ENCODE results near the gene GPHN. TPM values are rescaled to one million over a fixed set of nuclear protein-coding genes. Genes with fewer than 3 reads are reported as not detected.

GPHN gene
- polyA plus RNA-seq, 1 donor (not counting 4 experiments of a cell fraction or from before 2014, with no cell fraction given), result 17.6 TPM

- Histone ChIP-seq H3K9ac (ENCODE audit: control insufficient read depth, extremely low read depth, insufficient read depth, low read length) (no peak overlapping the region), H3K4me3 (ENCODE audit: control insufficient read depth in 2 of 3, extremely low read depth in 1 of 3, insufficient read depth in 2 of 3, low read depth in 1 of 3, low read length in 3 of 3) (no peak overlapping the region), H3K4me2 (ENCODE audit: control insufficient read depth, extremely low read depth, insufficient read depth, low read depth, low read length) (no peak overlapping the region), H3K79me2 (ENCODE audit: control insufficient read depth, insufficient read depth, low read length) (peaks cover 11% of the 10 kb centered on the region), H3K9me1 (ENCODE audit: control insufficient read depth, extremely low read depth, insufficient read depth, low read length) (no peaks in the 10 kb centered on the region), H4K20me1 (ENCODE audit: control insufficient read depth, extremely low read depth, insufficient read depth, low read length) (no peaks in the 10 kb centered on the region), H3K9me3 (ENCODE audit: control insufficient read depth, low read depth, low read length) (no peaks in the 10 kb centered on the region), H3K27me3 (ENCODE audit: control insufficient read depth, extremely low read depth, insufficient read depth, low read length) (no peaks in the 10 kb centered on the region), H2AFZ (ENCODE audit: control insufficient read depth, low read length) (no peak overlapping the region), H3K36me3 (ENCODE audit: control insufficient read depth in 2 of 2, extremely low read depth in 1 of 2, insufficient read depth in 2 of 2, low read length in 2 of 2) (no peaks in the 10 kb centered on the region), H3K4me1 (ENCODE audit: control insufficient read depth, extremely low read depth, insufficient read depth, low read length) (peaks cover 3% of the 10 kb centered on the region), H3K27ac (ENCODE audit: control insufficient read depth, insufficient read depth, low read length) (no peak overlapping the region)
- no peak for FAIRE-seq
- TF ChIP-seq EZH2 (IDR thresholded peaks at IDR 0.05; ENCODE audit: low read length) (no peak), CTCF (optimal IDR thresholded peaks at IDR 0.05 in 1 of 3, IDR thresholded peaks at IDR 0.05 in 1 of 3, conservative IDR thresholded peaks at IDR 0.05 in 1 of 3; ENCODE audit: extremely low read depth in 1 of 3, insufficient read depth in 2 of 3, low read length in 3 of 3) (no peak)
- DNase-seq (ENCODE audit: low read depth, low spot score), result no peak
- dilution Hi-C loops (cut with MboI; ENCODE audit: extremely low pct_ligation_motif_present, low sequenced_read_pairs), result no loop called here
Measured at GRCh38 chr14:66652525-66653106, 144.7 kb downstream of the GPHN start.

GRCh38 chr14:66657780-66658179 lies 149.8 kb downstream of the GPHN start:
- H3K79me2 ChIP-seq (ENCODE audit: control insufficient read depth, insufficient read depth, low read length), result peaks cover 10% of the 10 kb centered on the region
- H4K20me1 ChIP-seq (ENCODE audit: control insufficient read depth, extremely low read depth, insufficient read depth, low read length), result no peaks in the 10 kb centered on the region
- no peak overlapping the region for H3K9ac ChIP-seq (ENCODE audit: control insufficient read depth, extremely low read depth, insufficient read depth, low read length)
- no peak for DNase-seq (ENCODE audit: low read depth, low spot score)
- no peak for FAIRE-seq
- H3K9me1 ChIP-seq (ENCODE audit: control insufficient read depth, extremely low read depth, insufficient read depth, low read length), result no peaks in the 10 kb centered on the region
- H3K27me3 ChIP-seq (ENCODE audit: control insufficient read depth, extremely low read depth, insufficient read depth, low read length), result no peaks in the 10 kb centered on the region
- no peak overlapping the region for H2AFZ ChIP-seq (ENCODE audit: control insufficient read depth, low read length)
- H3K36me3 ChIP-seq (ENCODE audit: control insufficient read depth in 2 of 2, extremely low read depth in 1 of 2, insufficient read depth in 2 of 2, low read length in 2 of 2), result no peaks in the 10 kb centered on the region
- no peak overlapping the region for H3K4me3 ChIP-seq (ENCODE audit: control insufficient read depth in 2 of 3, extremely low read depth in 1 of 3, insufficient read depth in 2 of 3, low read depth in 1 of 3, low read length in 3 of 3)
- H3K27ac ChIP-seq (ENCODE audit: control insufficient read depth, insufficient read depth, low read length), result no peak overlapping the region
- dilution Hi-C loops (cut with MboI; ENCODE audit: extremely low pct_ligation_motif_present, low sequenced_read_pairs), result no loop called here
- H3K9me3 ChIP-seq (ENCODE audit: control insufficient read depth, low read depth, low read length), result no peaks in the 10 kb centered on the region
- TF ChIP-seq CTCF (optimal IDR thresholded peaks at IDR 0.05 in 1 of 3, IDR thresholded peaks at IDR 0.05 in 1 of 3, conservative IDR thresholded peaks at IDR 0.05 in 1 of 3; ENCODE audit: extremely low read depth in 1 of 3, insufficient read depth in 2 of 3, low read length in 3 of 3), result no peak
- TF ChIP-seq EZH2 (IDR thresholded peaks at IDR 0.05; ENCODE audit: low read length), result no peak
- H3K4me1 ChIP-seq (ENCODE audit: control insufficient read depth, extremely low read depth, insufficient read depth, low read length), result no peaks in the 10 kb centered on the region
- no peak overlapping the region for H3K4me2 ChIP-seq (ENCODE audit: control insufficient read depth, extremely low read depth, insufficient read depth, low read depth, low read length)
